H9 (cell line): Measurements from ENCODE around the gene NPHP4. TPM values are rescaled to one million over a fixed set of nuclear protein-coding genes. Genes with fewer than 3 reads are reported as not detected.

Experiments used
- DNase-seq: peaks from one replicate; pipeline ENCODE4 v3.0.0-alpha.2; 2017
- H2AFZ ChIP-seq: one replicate; pipeline ENCODE4 v1.6.1; 2013; ENCODE audit warnings: mild to moderate bottlenecking, low read length, control low read depth, moderate library complexity
- H2AK5ac ChIP-seq: 2 replicates; pipeline ENCODE4 v1.6.1; 2013; ENCODE audit warnings: low read length, control low read depth, mixed read lengths; ENCODE audit not compliant: insufficient read length
- H2BK120ac ChIP-seq: one replicate; pipeline ENCODE4 v1.6.1; 2013; ENCODE audit warnings: low read depth, mild to moderate bottlenecking, low read length, control low read depth, inconsistent platforms; ENCODE audit not compliant: poor library complexity, severe bottlenecking
- H2BK12ac ChIP-seq: 2 replicates; pipeline ENCODE4 v1.6.1; 2013; ENCODE audit warnings: low read length, control low read depth, mixed read lengths, low read depth; ENCODE audit not compliant: insufficient read length
- H2BK15ac ChIP-seq: 2 replicates; pipeline ENCODE4 v1.6.1; 2013; ENCODE audit warnings: low read depth, low read length, control low read depth
- H2BK20ac ChIP-seq: one replicate; pipeline ENCODE4 v1.6.1; 2013; ENCODE audit warnings: low read depth, mild to moderate bottlenecking, low read length, control low read depth, inconsistent platforms; ENCODE audit not compliant: poor library complexity, severe bottlenecking
- H2BK5ac ChIP-seq: 2 replicates; pipeline ENCODE4 v1.6.1; 2013; ENCODE audit warnings: low read length, control low read depth, mixed read lengths; ENCODE audit not compliant: insufficient read length
- H3K14ac ChIP-seq: 2 replicates; pipeline ENCODE4 v1.6.1; 2013; ENCODE audit warnings: low read length, control low read depth; ENCODE audit not compliant: insufficient read depth
- H3K18ac ChIP-seq: 2 replicates; pipeline ENCODE4 v1.6.1; 2013; ENCODE audit warnings: low read depth, mild to moderate bottlenecking, mixed read lengths, low read length, control low read depth; ENCODE audit not compliant: insufficient read length
- H3K23ac ChIP-seq: 2 replicates; pipeline ENCODE4 v1.6.1; 2013; ENCODE audit warnings: low read length, control low read depth, mixed read lengths, low read depth; ENCODE audit not compliant: insufficient read length
- H3K23me2 ChIP-seq: 2 replicates; pipeline ENCODE4 v1.6.1; 2013; ENCODE audit warnings: low read depth, mild to moderate bottlenecking, mixed read lengths, low read length, control low read depth; ENCODE audit not compliant: insufficient read length, poor library complexity, severe bottlenecking
- H3K27ac ChIP-seq: 2 replicates; pipeline ENCODE4 v1.5.1; 2013; ENCODE audit warnings: low read length, control low read depth, mixed read lengths, low read depth; ENCODE audit not compliant: insufficient read length
- H3K27me3 ChIP-seq: 2 replicates; pipeline ENCODE4 v1.6.1; 2013; ENCODE audit warnings: low read length, control low read depth, inconsistent platforms; ENCODE audit not compliant: insufficient read depth
- H3K4ac ChIP-seq: 2 replicates; pipeline ENCODE4 v1.6.1; 2013; ENCODE audit warnings: low read depth, mild to moderate bottlenecking, control low read depth, inconsistent platforms, low read length, moderate library complexity
- H3K4me1 ChIP-seq: 2 replicates; pipeline ENCODE4 v1.6.1; 2013; ENCODE audit warnings: low read length, control low read depth, inconsistent platforms; ENCODE audit not compliant: insufficient read depth
- H3K4me2 ChIP-seq: 2 replicates; pipeline ENCODE4 v1.6.1; 2013; ENCODE audit warnings: low read length, control low read depth, mixed read lengths; ENCODE audit not compliant: insufficient read length, insufficient read depth
- H3K56ac ChIP-seq: 2 replicates; pipeline ENCODE4 v1.6.1; 2013; ENCODE audit warnings: low read depth, mild to moderate bottlenecking, mixed read lengths, low read length, control low read depth; ENCODE audit not compliant: insufficient read length
- H3K79me1 ChIP-seq: 2 replicates; pipeline ENCODE4 v1.6.1; 2013; ENCODE audit warnings: low read depth, mild to moderate bottlenecking, moderate library complexity, low read length, control low read depth, inconsistent platforms; ENCODE audit not compliant: insufficient read depth, poor library complexity, severe bottlenecking
- H3K79me2 ChIP-seq: 2 replicates; pipeline ENCODE4 v1.6.1; 2013; ENCODE audit warnings: low read length, control low read depth, inconsistent platforms; ENCODE audit not compliant: insufficient read depth
- H3K9ac ChIP-seq: 2 replicates; pipeline ENCODE4 v1.6.1; 2013; ENCODE audit warnings: low read length, control low read depth, mixed read lengths; ENCODE audit not compliant: insufficient read length; ENCODE audit errors: extremely low read depth
- H3K9me3 ChIP-seq: one replicate; pipeline ENCODE4 v1.6.1; 2013; ENCODE audit warnings: low read depth, low read length, inconsistent platforms; ENCODE audit not compliant: control insufficient read depth
- H3T11ph ChIP-seq: one replicate; pipeline ENCODE4 v1.6.1; 2013; ENCODE audit warnings: mild to moderate bottlenecking, low read length, control low read depth, inconsistent platforms
- H4K20me1 ChIP-seq: one replicate; pipeline ENCODE4 v1.6.1; 2013; ENCODE audit not compliant: control insufficient read depth, insufficient read length, insufficient read depth
- H4K5ac ChIP-seq: 2 replicates; pipeline ENCODE4 v1.6.1; 2013; ENCODE audit warnings: low read depth, mild to moderate bottlenecking, mixed read lengths, low read length, control low read depth; ENCODE audit not compliant: insufficient read length
- H4K8ac ChIP-seq: replicated peaks from 2 replicates; pipeline ENCODE4 v1.6.1; 2013; ENCODE audit warnings: low read length, control low read depth, mixed read lengths, low read depth; ENCODE audit not compliant: insufficient read length
- H4K91ac ChIP-seq: 2 replicates; pipeline ENCODE4 v1.6.1; 2013; ENCODE audit warnings: low read depth, mild to moderate bottlenecking, moderate library complexity, mixed read lengths, low read length, control low read depth; ENCODE audit not compliant: insufficient read length
- H3K27ac Mint-ChIP-seq, 3 experiments: 2 replicates in 2 of 3; 3 replicates in 1 of 3; pipeline ENCODE4 v1.8.0; 2020 to 2021; ENCODE audit warnings: mixed read lengths in 3 of 3, mild to moderate bottlenecking in 1 of 3, moderate library complexity in 1 of 3
- H3K27me3 Mint-ChIP-seq: 2 replicates; pipeline ENCODE4 v1.8.0; 2021; ENCODE audit warnings: low read depth, mild to moderate bottlenecking, moderate library complexity, mixed read lengths
- H3K36me3 Mint-ChIP-seq, 3 experiments: 2 replicates in 2 of 3; 3 replicates in 1 of 3; pipeline ENCODE4 v1.8.0; 2020 to 2021; ENCODE audit warnings: low read depth in 3 of 3, mixed read lengths in 3 of 3; ENCODE audit not compliant: insufficient read depth in 1 of 3
- H3K4me1 Mint-ChIP-seq, 2 experiments: 2 replicates each; pipeline ENCODE4 v1.8.0; 2020; ENCODE audit warnings: mixed read lengths in 2 of 2
- H3K4me3 Mint-ChIP-seq, 2 experiments: 2 replicates in 1 of 2; 3 replicates in 1 of 2; pipeline ENCODE4 v1.8.0; 2020 to 2021; ENCODE audit warnings: mild to moderate bottlenecking in 2 of 2, mixed read lengths in 2 of 2, moderate library complexity in 1 of 2
- H3K9me3 Mint-ChIP-seq, 2 experiments: 2 replicates in 1 of 2; 3 replicates in 1 of 2; pipeline ENCODE4 v1.8.0; 2020; ENCODE audit warnings: mild to moderate bottlenecking in 2 of 2, mixed read lengths in 2 of 2, moderate library complexity in 1 of 2
- CTCF ChIP-seq: fragments of 200-600 bp; sonication (generic); conservative IDR thresholded peaks from 3 replicates; pipeline ENCODE4 v1.8.0; 2021; ENCODE audit warnings: antibody characterized with exemption, mild to moderate bottlenecking
- WGBS: extraction: QIAGEN DNeasy Blood & Tissue Kit; methylation state at CpG from one replicate; pipeline ENCODE4 v1.1.7; 2013; ENCODE audit warnings: missing lambda C conversion rate, low lambda C conversion rate, mixed read lengths; ENCODE audit not compliant: insufficient read length; ENCODE audit errors: extremely low coverage; 5-methylcytosine and 5-hydroxymethylcytosine counted together
- total RNA-seq: library from RNA; stranded (reverse); gene quantifications from 2 replicates; pipeline ENCODE4 v1.2.1, GENCODE V29; 2021

NPHP4 gene
- total RNA-seq, 1 experiment from 2014 or later, result 17.6 TPM

- Histone ChIP-seq H3K4me1 (no peaks in the 10 kb centered on the region), H3K27ac (no peak overlapping the region)
- peaks cover 19 to 28% of the 10 kb centered on the region in 2 experiments for H3K4me1 Mint-ChIP-seq
Observed at GRCh38 chr1:5891137-5891536, 101.1 kb downstream of the NPHP4 start.

More at GRCh38 chr1:5891137-5891536, 101.1 kb downstream of the NPHP4 start:
- Histone ChIP-seq H3K4me2 (no peak overlapping the region), H2BK20ac (no peak overlapping the region), H3K23ac (no peak overlapping the region), H4K91ac (no peak overlapping the region), H2BK12ac (no peak overlapping the region), H2AFZ (no peak overlapping the region), H3K27me3 (no peaks in the 10 kb centered on the region), H2AK5ac (no peak overlapping the region), H3K9me3 (no peaks in the 10 kb centered on the region), H2BK5ac (no peak overlapping the region), H4K8ac (no peak overlapping the region), H4K20me1 (no peaks in the 10 kb centered on the region), H3K79me2 (no peaks in the 10 kb centered on the region), H3K9ac (no peak overlapping the region), H3K14ac (no peak overlapping the region), H3K79me1 (no peaks in the 10 kb centered on the region), H2BK120ac (no peak overlapping the region), H3T11ph (no peak overlapping the region), H3K23me2 (no peaks in the 10 kb centered on the region), H4K5ac (no peak overlapping the region), H2BK15ac (no peak overlapping the region), H3K56ac (no peak overlapping the region), H3K4ac (no peak overlapping the region), H3K18ac (no peak overlapping the region)
- DNase-seq, result no peak
- no peak overlapping the region for H3K4me3 Mint-ChIP-seq
- peaks cover 23 to 40% (median 30%) of the 10 kb centered on the region in 3 experiments for H3K36me3 Mint-ChIP-seq
- WGBS, result no CpG with 5 or more reads among the region's 8 CpGs
- H3K27ac Mint-ChIP-seq, result no peak overlapping the region
- no peak for TF ChIP-seq CTCF
- peaks cover 14 to 18% of the 10 kb centered on the region in 2 experiments for H3K9me3 Mint-ChIP-seq
- no peaks in the 10 kb centered on the region; the same call in 1 of the 2 replicates for H3K27me3 Mint-ChIP-seq
